DLD1 (cell line): Measurements from ENCODE around the gene PAGR1.
"Not testable (repeated sequence)": the region's sequence is repeated elsewhere in the genome, so short reads cannot be mapped to it uniquely, and the experiment has no call there.

Experiments used
- in situ Hi-C: cut with HindIII; loops from 2 replicates; pipeline ENCODE4 v1.10.0; 2017; ENCODE audit warnings: low sequenced_read_pairs

Gene PAGR1

GRCh38 chr16:29811896-29812665 is 3.9 kb upstream of the PAGR1 start, which contains the start of gene PRRT2:
Gene PRRT2, plus strand, starts transcription at chr16:29812193. Its CDS starts 862 bp downstream, at chr16:29813055.
- in situ Hi-C loops = no loop called here

DNA sequence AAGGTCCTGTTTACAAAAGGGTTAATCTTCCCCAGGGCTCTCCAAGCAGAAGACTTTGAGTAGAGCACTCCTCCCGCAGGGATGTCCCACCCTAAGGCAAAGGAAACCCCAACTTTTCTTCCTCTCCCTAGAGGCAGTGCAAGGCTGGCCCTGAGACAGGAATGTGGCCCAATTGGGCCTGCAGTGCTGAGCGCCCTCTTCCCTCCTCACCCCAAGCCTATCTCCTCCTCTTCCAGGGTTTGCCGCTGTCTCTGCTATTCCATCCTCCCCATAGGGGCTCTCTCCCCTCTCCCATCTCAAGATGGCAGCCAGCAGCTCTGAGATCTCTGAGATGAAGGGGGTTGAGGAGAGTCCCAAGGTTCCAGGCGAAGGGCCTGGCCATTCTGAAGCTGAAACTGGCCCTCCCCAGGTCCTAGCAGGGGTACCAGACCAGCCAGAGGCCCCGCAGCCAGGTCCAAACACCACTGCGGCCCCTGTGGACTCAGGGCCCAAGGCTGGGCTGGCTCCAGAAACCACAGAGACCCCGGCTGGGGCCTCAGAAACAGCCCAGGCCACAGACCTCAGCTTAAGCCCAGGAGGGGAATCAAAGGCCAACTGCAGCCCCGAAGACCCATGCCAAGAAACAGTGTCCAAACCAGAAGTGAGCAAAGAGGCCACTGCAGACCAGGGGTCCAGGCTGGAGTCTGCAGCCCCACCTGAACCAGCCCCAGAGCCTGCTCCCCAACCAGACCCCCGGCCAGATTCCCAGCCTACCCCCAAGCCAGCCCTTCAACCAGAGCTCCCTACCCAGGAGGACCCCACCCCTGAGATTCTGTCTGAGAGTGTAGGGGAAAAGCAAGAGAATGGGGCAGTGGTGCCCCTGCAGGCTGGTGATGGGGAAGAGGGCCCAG is 3.0 kb upstream of the PAGR1 start:
- in situ Hi-C loops = no loop called here

GRCh38 chr16:29813644-29814562 is 2.0 kb upstream of the PAGR1 start:
- in situ Hi-C loops = no loop called here

GRCh38 chr16:29814592-29814991 is 1.4 kb upstream of the PAGR1 start:
- in situ Hi-C loops = no loop called here

DNA sequence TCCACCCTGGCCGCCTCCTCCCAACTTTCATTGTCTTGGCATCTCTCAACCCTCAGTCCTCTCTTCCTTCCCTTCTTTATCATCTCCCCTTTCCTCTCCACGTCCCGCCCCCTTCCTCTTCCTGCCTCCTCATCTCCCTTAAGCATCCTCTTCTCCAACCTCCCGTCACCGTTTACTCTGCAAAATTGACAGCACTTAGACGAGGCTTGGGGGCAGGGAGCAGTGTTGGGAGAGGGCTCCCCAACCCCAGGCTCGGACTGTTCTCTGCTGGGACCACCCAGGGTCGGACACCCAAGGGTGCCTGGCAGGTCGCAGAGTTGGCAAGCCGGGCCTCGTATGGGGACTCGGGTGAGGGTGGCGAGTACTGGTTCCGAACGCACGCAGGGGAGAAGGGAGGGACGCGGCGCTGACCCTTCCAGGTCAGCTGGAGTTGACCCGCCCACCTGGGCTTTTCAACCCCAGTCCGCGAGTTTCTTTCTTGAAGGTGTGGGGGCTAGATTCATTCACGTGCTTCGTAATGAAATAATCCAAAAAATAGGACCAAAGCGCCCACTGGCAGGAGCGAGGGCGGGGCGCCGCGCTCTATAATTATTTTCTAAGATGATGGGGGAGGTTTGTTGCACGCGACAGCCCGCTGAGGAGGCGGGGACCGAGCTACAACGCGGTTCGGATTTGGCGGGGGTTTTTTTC is 775 bp upstream of the PAGR1 start:
- in situ Hi-C loops = no loop called here

DNA sequence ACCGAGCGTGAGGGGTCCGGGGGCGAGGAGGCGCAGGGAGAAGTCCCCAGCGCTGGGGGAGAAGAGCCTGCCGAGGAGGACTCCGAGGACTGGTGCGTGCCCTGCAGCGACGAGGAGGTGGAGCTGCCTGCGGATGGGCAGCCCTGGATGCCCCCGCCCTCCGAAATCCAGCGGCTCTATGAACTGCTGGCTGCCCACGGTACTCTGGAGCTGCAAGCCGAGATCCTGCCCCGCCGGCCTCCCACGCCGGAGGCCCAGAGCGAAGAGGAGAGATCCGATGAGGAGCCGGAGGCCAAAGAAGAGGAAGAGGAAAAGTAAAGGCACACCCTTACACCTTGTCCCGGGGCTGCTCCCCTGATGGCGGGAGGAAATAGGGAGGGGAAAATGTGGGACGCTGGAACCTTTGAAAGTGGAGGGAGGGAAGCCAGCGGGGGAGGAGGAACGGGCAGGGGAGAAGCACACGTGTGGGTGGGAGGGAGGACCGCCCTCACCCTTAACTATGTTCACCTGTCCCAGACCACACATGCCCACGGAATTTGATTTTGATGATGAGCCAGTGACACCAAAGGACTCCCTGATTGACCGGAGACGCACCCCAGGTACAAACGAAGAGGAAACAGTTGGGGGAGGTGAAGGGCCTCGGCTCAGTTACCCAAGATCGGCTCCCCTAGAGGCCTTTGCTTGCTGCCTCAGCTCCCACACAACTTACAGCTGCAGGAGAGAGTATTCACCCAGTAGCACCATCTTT is 916 bp downstream of the PAGR1 start:
- in situ Hi-C loops = no loop called here

DNA sequence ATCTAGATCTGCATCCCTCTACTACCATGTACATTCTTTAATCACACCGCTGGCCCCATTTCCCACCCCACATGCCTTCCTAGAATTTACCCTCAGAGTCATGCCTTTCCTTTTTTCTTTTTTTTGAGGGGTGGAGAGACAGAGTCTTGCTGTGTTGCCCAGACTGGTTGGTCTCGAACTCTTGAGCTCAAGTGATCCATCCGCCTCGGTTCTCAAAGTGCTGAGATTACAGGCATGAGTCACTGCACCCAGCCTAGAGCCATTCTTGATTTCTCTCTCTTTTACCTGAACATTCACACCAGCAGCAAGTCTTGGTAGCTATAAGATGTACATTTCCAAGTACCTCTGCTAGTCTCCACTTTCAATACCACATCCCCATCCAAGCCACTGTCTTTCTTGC is 2.1 kb downstream of the PAGR1 start:
- in situ Hi-C loops = no loop called here

DNA sequence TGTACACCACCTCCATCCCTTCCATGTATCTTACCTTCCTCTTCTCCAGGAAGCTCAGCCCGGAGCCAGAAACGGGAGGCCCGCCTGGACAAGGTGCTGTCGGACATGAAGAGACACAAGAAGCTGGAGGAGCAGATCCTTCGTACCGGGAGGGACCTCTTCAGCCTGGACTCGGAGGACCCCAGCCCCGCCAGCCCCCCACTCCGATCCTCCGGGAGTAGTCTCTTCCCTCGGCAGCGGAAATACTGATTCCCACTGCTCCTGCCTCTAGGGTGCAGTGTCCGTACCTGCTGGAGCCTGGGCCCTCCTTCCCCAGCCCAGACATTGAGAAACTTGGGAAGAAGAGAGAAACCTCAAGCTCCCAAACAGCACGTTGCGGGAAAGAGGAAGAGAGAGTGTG is 3.6 kb downstream of the PAGR1 start:
- in situ Hi-C loops = no loop called here

GRCh38 chr16:29820271-29820701 is 4.3 kb downstream of the PAGR1 start, which contains the start of gene MVP:
Gene MVP, plus strand, starts transcription at chr16:29820462. Its CDS starts 10,088 bp downstream, at chr16:29830550.
- in situ Hi-C loops = no loop called here

GRCh38 chr16:29820730-29821642 is 5.0 kb downstream of the PAGR1 start:
- in situ Hi-C loops = no loop called here

- in situ Hi-C loops = no loop called here
These were observed 5.7 kb downstream of the PAGR1 start for GRCh38 chr16:29821643-29822115.

GRCh38 chr16:29824589-29825144 is 8.7 kb downstream of the PAGR1 start:
- in situ Hi-C loops = no loop called here

GRCh38 chr16:29825145-29826044 is 9.4 kb downstream of the PAGR1 start:
- in situ Hi-C loops = no loop called here

DNA sequence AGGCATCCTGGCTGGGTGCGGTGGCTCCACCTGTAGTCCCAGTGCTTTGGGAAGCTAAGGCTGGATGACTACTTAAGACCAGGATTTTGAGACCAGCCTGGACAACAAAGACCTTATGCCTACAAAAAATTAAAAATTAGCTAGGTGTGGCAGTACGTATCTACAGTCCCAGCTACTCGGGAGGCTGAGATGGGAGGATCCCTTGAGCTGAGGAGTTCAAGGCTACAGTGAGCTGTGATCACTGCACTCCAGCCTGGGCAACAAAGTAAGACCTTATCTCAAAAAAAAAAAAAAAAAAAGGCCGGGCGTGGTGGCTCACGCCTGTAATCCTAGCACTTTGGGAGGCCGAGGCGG is 10.4 kb downstream of the PAGR1 start:
- in situ Hi-C loops = no loop called here

DNA sequence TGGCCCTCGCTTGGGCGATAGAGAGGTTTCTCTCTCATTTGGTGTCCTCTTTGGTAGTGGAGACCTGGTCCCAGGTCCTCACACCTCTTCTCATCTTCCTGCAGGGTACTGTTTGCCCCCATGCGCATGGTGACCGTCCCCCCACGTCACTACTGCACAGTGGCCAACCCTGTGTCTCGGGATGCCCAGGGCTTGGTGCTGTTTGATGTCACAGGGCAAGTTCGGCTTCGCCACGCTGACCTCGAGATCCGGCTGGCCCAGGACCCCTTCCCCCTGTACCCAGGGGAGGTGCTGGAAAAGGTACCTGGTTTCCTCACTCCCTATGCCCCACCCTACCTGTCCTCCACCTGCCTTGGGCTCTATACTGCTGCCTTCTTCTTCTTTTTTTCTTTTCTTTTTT is 14.8 kb downstream of the PAGR1 start:
- in situ Hi-C loops = no loop called here

DNA sequence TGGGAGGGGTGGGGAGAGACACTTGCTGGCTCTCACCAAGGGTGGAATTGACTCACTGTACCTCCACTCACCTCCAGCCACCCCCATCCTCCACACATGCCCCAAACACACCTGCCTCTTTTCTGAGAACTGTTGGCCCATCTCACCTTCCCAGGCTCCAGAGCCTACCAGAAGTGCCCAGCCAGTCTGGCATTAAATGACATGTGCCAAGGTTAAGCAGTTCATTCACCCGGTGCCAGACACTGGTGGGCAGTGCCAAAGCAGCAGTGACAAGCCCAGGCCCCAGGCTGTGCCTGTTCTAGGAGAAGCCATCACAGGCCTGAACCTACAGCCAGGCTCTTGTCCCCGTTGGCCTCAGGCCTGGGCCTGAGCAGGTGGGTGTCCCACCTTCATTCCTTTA is 15.5 kb downstream of the PAGR1 start:
- in situ Hi-C loops = no loop called here

DNA sequence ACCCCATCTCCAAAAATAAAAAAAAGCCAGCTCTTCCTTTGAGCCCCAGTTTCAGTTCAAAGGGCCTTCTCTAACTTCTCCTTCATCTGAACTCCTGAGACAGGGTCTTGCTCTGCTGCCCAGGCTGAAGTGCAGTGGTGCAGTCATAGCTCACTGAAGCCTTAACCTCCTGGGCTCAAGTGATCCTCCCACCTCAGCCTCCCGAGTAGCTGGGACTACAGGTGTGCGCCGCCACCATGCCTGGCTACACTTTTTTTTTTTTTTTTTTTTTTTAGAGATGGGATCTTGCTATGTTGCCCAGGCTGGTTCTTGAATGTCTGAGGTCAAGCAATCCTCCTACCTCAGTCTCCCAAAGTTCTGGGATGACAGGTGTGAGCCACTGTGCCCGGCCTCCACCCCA is 17.3 kb downstream of the PAGR1 start:
- in situ Hi-C loops = not testable (repeated sequence)
